Myocyte (in vitro differentiated cells): ENCODE data around the gene SEMA7A. TPM values are rescaled to one million over a fixed set of nuclear protein-coding genes. Genes with fewer than 3 reads are reported as not detected.
A peak's percentile ranks its signal among the peaks of the same experiment; 100 is the strongest.
"Not testable (repeated sequence)": the region's sequence is repeated elsewhere in the genome, so short reads cannot be mapped to it uniquely, and the experiment has no call there.

Source experiments
- DNase-seq: peaks from one replicate; pipeline ENCODE4 v3.0.0-alpha.2; 2012; ENCODE audit warnings: low read depth
- total RNA-seq: library from RNA; depleted of rRNA; stranded (reverse); fragments of >200 nt; gene quantifications from 2 replicates; pipeline ENCODE4 v1.2.3, GENCODE V29; 2014

The SEMA7A gene
- total RNA-seq, 1 donor from 2014 or later, result 11.4 TPM

GRCh38 chr15:74400915-74401757, 32.6 kb downstream of the SEMA7A start:
- DNase-seq, result no peak

DNA sequence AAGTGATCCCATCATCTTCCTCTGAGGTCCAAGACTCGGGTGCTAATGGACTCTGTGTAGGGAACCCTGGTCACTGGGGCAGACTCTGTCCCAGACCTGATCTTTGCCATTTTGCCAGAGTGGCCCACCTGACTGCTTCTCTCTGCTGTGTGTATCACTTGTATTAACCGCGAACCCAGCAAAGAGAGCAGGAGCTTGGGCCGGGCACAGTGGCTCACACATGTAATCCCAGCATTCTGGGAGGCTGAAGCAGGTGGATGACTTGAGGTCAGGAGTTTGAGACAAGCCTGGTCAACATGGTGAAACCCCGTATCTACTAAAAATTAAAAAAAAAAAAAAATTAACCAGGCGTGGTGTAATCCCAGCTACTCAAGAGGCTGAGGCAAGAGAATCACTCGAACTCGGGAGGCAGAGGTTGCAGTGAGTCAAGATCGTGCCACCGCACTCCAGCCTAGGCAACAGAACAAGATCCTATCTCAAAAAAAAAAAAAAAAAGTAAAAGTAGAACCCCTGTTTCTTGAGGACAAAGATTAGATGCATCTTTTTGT, 33.4 kb downstream of the SEMA7A start:
- DNase-seq, result no peak

GRCh38 chr15:74399511-74400312, 34.0 kb downstream of the SEMA7A start:
- DNase-seq, result peak; percentile 41

DNA sequence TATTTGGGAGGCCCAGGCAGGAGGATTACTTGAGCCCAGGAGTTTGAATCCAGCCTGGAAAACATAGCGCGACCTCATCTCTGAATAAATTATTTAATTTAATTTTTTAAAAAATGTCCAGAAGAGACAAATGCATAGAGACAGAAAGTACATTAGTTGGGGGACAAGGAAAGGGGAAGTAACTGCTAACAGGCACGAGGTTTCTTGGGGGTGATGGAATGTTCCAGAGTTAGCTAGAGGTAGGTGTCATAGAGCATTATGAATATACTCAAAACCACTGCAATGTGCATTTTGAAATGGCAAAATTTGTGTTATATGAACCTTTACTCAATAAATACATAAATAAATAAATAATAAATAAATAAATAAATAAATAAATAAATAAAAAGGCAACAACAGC, 34.7 kb downstream of the SEMA7A start:
- DNase-seq, result no peak

DNA sequence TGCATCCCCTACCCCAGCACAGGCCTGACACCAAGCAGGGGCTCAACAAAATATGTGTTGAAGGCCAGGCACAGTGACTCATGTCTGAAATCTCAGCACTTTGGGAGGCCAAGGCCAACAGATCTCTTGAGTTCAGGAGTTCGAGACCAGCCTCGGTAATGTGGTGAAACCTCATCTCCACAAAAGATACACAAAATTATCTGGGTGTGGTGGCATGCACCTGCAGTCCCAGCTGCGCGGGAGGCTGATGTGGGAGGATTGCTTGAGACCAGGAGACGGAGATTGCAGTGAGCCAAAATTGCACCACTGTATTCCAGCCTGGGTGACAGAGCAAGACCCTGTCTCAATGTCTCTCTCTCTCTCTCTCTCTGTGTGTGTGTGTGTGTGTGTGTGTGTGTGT, 35.6 kb downstream of the SEMA7A start:
- DNase-seq, result no peak

DNA sequence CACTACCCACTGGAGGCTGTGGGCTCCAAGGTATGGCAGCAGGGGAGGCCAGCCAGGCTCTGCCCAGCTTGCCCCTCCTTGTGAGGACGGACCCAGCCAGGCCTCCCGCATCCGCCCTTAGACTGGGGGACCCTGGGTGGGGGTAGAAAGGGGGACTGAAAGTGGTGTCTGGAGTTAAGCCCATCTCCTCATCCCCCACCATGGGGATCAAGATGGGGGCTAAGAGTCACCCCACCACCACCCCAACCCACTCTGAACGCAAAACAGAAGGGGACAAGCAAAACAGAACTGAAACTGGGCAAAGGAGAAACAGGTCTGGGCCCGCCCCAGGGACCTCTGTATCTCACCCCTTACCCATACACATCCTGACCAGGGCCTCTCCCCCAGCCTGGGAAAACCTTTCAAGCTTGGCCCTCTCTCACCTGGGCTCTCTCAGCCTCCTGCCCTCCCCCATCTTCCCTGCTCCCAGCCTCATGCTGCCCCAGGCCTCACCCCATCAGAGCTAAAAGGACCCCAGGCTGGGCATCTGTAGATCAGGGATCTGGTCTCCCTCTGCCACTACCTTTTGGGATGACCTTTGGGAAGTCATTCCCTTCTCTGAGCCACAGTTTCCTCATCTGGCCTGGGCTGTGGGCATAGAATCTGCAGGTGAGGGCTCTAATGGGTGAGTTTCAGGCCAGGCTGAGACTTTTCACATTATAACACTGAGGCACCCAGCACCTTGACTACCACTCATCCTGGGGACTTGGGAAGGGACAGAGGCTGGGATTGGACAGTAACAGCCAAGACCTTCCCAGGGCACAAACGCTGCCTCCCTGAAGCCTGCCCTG, 36.3 kb downstream of the SEMA7A start:
- DNase-seq, result no peak

GRCh38 chr15:74396445-74397238, 37.1 kb downstream of the SEMA7A start:
- no peak for DNase-seq

GRCh38 chr15:74396146-74396438, 37.7 kb downstream of the SEMA7A start:
- no peak for DNase-seq

GRCh38 chr15:74395319-74396145, 38.2 kb downstream of the SEMA7A start:
- DNase-seq, result no peak

DNA sequence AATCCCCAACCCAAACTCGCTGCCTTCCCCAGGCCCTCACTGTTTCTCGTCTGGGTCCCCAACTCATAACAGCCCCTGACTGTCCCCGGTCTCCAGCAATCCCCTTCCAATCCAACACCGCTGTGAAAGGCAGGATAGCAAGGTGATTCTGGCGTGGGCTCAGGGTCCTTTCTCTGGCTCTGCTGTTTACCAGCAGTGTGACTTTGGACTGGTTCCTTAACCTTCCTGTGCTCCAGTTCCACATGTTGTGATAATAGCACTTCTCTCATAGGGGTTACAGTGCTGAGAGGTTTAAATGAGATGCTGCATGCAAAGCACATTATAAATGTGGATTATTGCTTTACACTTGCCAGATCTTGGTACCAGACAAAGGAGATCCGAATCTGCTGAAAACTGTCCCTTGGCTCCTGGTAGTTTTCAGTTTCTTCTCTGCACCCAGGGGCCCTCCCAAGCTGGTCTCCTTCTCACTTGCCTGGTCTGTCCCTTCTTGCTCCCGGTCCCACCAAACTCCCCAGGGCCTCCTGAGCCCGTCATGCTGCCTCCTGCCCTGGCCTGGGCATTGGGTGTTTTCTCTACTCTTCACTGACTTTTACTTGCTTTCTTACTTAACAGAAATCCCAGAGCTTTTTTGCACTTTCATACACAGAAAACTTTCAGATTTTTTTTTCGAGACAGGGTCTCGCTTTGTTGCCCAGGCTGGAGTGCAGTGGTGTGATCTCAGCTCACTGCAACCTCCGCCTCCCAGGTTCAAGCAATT, 39.5 kb downstream of the SEMA7A start:
- DNase-seq, result no peak

DNA sequence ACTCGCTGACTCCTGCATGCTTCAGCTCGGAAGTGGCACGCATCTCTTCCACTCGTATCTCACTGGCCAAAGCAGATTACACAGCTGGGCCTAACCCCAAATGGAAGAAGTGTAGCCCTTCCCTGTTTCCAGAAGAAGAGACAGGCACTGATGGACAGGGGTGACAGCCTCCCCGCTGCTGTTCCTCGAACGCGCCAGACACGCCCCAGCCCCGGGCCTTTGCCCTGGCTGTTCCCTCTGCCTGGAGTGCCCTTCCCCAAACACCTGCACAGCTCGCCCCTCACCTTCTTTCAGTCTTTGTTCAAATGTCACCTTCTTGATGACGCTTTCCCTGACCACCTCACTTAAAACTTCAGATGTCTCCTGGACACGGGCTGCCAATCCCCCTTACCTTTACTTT, 40.3 kb downstream of the SEMA7A start:
- no peak for DNase-seq

DNA sequence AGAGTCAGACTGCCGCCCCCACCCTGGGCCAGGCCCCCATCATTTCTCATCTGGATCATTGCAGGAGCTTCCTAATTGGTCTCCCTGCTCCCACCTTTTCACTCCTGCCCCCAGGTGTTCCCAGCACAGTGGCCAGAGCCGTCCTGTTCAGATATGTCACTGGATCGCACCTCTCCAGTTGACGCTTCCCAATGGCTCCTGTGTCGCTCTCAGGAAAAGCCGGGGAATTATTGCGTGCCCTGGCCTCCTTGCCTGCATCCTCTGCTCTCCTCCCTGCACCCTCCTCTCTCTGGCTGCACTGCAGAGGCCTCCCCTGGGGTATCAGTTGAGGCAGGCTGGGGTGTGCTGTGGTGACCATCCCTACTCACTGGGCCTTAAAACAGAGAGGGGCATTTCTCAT, 40.9 kb downstream of the SEMA7A start:
- no peak for DNase-seq

GRCh38 chr15:74392451-74392830, 41.3 kb downstream of the SEMA7A start:
- peak; percentile 39 for DNase-seq

DNA sequence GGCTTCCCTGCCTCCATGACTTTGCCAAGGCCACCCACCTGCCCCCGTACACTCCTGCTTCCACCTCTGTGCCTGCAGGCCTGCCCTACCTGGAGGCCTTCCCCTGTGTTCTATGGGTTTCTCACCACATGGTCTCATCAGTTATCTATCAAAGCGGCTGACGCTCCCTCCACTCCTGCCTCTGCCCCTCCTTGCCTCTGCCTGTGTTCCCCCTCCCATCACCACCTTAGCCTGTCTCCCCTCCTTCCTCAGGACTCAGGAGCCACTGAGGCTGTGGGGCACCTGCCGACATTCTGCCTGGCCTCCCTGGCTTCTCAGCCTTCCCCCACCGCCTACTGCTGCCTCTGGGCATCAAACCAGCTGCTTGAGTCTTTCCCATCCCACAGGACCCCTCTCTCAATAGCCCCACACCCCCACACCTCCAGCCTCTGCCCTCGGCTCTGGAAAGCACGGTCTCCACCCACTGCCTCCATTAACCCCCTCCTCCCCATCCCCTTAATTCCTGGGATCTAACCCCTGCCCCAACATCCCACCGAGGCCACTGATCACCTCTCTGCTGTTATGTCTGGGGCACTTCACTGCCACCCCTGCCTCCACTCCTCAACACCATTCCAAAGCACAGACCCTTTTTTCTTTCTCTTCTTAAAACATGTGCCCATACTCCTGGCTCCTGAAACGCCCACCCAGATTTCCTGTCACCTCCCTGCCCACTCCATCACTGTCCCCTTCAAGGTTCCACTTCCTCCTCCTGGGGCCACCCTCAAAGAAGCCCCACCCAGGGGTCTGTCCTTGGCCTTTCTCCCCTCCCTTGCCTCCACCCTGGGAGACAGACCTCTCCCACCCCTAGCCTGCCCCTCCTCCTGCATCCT, 41.9 kb downstream of the SEMA7A start:
- no peak for DNase-seq

- DNase-seq, result no peak
Observed at GRCh38 chr15:74390647-74391288, 43.0 kb downstream of the SEMA7A start.

DNA sequence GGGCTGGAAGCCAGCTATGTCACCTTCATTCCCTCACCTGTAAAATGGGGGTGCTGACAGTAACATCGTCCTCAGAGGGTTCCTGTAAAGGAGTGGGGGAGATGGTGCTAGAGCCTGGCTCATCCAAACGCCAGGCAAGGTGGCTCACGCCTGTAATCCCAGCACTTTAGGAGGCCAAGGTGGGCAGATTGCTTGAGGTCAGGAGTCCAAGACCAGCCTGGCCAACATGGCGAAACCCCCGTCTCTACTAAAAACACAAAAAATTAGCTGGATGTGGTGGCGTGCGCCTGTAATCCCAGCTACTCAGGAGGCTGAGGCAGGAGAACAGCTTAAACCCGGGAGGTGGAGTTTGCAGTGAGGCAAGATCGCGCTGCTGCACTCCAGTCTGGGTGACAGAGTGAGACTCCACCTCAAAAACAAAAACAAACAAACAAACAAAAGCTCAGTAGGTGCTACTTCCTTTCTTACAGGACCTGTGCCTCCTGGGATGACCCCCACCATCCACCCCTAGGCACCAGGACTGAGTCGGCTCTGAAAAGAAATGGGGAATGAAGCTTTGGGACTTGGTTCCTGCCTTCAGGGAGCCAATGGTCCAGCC, 43.6 kb downstream of the SEMA7A start:
- DNase-seq, result not testable (repeated sequence)
